ENCODE measurements around the gene STAT4.

Gene STAT4

DNA sequence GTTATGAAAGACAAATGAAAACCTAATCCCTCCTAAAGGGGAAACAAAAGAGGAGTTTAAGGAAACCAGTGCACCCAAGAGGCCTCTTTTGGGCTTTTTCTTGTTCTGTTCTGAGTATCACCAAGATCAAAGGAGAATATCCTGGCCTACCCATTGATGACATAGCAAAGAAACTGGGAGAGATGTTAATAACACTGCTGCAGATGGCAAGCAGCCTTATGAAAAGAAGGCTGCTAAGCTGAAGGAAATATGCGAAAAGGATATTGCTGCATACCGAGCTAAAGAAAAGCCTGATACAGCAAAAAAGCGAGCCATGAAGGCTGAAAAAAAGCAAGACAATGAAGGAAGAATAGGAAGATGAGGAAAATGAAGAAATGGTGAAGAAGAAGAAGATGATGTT lies 23.6 kb upstream of the STAT4 start:
- DNase-seq: no peak

DNA sequence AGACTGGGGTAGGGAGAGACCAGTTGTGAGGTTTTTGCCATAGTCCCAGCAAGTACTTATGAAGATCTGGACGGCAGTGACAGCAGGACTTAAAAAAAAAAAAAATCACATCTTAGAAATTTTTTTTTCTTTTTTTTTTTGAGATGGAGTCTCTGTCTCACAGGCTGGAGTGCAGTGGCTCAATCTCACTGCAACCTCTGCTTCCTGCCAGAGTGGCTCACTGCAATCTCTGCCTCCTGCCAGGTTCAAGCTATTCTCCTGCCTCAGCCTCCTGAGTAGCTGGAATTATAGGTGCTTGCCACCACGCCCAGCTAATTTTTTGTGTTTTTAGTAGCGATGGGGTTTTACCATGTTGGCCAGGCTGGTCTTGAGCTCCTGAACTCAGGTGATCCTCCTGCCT lies 22.4 kb upstream of the STAT4 start:
- no peak for DNase-seq

- no peak for DNase-seq
Observed at GRCh38 chr2:191171708-191172355, 21.0 kb upstream of the STAT4 start.

- no peak for DNase-seq
Observed at GRCh38 chr2:191171286-191171685, 20.5 kb upstream of the STAT4 start.

- DNase-seq: no peak
Observed at GRCh38 chr2:191170773-191171172, 20.0 kb upstream of the STAT4 start.

GRCh38 chr2:191170301-191170636 lies 19.5 kb upstream of the STAT4 start:
- no peak for DNase-seq

- DNase-seq: no peak
Observed at GRCh38 chr2:191169456-191170300, 18.9 kb upstream of the STAT4 start.

DNA sequence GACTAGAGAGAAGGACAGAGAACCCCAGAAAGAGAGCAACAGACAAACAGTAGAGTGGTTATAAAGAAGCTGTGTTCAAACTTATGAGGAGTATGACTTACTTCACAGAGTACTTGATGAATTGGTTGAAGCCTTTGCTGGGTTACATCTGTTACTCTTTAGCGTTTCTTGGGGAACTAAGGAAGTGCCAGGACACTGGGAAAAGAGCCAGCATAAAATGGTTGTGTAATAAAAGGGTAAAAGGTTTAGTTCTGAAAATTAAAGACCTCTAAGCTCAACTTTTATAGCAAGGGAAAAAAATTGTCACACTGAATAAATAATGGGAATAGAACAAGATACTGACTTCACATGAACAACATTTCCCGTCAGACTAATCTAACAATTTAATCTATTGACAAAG lies 17.0 kb upstream of the STAT4 start:
- no peak for DNase-seq

DNA sequence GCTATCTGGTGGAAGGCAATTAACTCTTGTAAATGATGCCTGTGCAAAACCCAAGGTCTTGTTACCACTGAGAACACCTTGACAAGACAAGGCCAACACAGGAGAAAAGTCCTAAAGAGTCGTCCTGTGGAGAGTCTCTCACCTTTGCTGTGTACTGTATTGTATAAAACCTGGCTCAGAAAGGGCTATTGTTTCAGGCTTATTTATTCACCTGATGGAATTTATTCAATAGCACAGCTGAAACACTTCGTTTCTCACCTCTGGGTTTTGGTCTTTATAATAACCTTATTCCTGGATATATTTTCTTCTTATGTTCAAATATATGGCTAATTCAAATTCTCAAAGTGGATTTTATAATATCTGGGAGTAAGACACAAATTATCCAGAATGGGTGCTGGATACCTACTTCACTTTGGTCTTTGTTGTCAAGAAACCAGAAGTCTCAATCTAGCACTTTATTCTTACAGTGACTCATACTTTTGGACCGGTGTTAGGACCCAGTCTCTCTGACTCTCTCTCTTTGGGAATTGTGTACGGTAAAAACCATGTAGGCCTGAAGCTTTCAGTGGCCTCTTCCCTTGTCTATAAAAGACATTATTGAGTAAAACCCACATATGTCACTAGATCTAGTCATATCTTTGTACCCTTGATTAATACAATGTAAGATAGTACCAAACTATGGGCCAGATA lies 16.1 kb upstream of the STAT4 start:
- DNase-seq: no peak

DNA sequence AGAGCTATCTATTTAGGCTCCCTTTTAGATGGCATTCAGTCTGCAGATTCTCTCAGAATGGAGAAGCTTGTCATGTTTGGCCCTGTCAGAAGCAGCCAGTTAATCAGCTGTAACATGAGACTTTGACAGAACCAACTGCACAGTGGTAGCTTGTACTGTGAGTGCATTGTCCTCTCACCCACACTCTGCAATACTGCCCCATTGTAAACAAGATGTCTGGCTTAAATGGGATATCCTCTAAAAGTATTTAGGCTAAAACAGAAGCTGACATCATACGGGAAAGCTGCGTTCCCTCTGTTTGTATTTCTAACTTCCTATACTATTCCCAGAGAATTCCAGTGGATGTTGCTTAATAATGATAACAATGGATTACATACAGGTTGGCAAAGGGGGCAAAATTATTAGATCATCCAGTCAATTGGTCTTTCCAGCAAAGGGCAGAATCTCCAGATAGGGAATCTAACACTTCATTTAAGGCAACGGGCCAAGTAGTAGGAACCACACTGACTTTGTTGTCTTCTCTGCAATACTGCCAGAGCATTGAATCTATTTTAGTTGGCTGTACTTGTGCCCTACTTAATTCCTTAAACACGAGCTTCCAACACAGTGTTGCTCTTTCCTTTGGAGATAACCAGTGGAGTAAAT lies 15.4 kb upstream of the STAT4 start:
- DNase-seq: no peak

- DNase-seq: peak; percentile 20 to 59
Observed at GRCh38 chr2:191165176-191165643, 14.4 kb upstream of the STAT4 start.

- no peak for DNase-seq
Observed at GRCh38 chr2:191158747-191159146, 8.0 kb upstream of the STAT4 start.

DNA sequence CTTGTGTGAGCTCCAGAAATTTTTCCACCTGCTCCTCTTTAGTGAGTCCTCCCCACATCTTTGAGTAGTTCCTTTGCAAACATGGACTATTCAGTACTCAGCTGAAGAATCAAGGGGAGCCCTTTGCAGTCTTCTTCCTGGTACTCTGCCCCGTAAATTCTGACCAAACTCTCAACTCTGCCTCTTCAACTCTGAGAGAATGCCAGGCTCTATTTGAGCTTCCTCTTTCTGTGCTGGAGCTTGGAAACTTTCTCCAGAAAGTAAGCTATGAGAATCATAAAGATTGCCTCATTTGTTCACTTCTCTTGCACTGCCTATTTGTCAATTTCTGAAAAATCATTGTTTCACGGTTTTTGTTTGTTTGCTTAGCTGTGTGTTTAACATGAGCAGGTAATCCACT lies 7.4 kb upstream of the STAT4 start:
- DNase-seq: no peak

DNA sequence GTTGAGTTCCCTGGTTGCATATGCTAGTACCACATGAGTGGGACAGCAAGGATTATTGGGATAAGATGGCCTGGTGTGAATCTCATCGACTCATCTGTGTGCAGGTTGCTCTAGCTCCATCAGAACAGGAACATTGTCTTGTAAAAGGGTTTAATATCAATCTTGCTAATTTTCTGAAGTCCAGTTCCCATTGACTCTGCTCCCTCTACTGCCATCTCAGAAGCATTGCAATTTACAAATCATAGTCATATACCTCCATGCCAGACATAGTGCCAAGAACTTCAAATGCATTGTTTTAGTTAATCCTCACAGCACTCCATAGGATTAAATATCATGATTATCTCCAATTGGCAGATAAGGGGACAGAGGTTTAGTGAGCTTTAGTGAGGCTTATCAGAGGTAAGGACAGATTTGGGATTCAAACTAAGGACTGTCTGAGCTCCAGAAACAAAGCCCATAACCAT lies 4.8 kb upstream of the STAT4 start:
- peak in 1 of 2 donors; percentile 71 for DNase-seq

GRCh38 chr2:191153716-191154115 lies 2.9 kb upstream of the STAT4 start:
- DNase-seq: no peak

DNA sequence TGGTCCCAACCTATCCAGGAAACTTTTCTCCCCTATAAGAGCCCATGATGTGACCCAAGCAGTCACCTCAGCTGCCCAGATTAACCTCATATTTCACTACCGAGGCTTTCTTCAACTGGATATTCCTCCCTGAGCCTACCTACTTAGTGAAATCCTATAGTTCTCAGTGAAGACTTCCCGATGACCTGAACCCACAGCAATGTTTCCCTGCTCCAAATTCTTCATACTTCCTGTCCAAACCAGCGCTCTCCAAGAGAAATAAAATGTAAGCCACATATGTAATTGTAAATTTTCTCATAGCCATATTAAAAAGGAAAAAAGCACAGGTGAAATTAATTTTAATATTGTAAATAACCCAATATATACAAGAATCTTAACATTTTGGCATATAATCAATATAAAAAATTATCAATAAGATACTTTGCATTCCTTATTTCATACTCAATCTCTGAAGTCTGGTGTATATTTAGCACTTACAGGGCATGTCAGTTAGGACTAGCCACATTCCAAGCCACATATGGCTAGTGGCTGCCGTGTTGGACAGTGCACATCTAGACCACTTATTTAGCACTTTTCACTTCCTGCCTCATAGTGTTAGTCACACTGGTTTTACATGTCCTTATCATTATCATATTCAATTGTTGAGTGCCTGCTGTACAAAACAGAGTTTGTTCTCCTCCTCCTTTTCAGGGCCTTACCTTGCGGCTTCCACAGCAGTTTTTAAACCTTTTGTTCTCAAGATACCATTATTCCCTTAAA lies 1.9 kb upstream of the STAT4 start:
- DNase-seq: peak; percentile 33 to 58

DNA sequence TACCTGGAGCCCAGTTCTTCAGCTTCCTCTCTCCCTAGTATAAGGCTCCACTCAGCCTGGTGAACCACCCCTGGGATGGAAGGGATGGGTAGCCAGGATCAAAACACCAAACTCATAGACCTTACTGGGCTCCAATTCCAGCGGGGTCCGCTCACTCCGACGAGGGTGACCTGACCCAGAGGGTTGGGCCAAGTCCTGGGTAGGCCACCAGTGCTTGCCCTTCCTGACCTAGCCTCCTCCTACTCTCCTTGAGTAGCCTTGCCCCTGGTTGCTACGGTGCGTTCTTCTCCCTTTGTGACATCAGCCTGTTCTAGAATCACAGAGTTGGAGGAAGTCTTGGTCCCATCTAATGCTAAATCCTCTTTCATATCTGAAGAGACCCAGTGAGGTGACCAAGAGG lies 537 bp upstream of the STAT4 start:
- peak in 1 of 2 donors; percentile 19 for DNase-seq

- peak; percentile 55 to 75 for DNase-seq
Observed at GRCh38 chr2:191150230-191150599, 579 bp downstream of the STAT4 start.

GRCh38 chr2:191149391-191149790 lies 1.4 kb downstream of the STAT4 start:
- peak in 1 of 2 donors; percentile 49 for DNase-seq

GRCh38 chr2:191148791-191149190 lies 2.0 kb downstream of the STAT4 start:
- peak; percentile 29 to 81 for DNase-seq

DNA sequence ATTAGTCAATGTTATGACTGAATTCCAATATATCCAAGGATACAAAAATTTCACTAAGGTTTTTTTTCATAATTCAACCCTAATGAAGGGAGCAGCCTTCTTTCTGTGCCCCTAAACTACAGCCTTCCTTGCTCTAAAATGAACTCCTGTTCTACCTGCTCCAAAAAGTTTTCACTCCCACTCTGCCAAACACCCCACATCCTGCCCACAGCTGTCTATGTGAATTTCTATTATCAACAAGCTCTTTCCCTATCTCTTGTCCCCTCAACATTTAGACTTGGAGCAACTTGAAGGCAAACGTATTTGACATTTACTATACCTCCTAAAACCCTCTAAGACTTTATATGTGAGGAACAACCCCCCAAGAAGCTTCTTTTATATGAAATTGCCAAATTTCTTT lies 2.5 kb downstream of the STAT4 start:
- DNase-seq: peak in 1 of 2 donors; percentile 39

DNA sequence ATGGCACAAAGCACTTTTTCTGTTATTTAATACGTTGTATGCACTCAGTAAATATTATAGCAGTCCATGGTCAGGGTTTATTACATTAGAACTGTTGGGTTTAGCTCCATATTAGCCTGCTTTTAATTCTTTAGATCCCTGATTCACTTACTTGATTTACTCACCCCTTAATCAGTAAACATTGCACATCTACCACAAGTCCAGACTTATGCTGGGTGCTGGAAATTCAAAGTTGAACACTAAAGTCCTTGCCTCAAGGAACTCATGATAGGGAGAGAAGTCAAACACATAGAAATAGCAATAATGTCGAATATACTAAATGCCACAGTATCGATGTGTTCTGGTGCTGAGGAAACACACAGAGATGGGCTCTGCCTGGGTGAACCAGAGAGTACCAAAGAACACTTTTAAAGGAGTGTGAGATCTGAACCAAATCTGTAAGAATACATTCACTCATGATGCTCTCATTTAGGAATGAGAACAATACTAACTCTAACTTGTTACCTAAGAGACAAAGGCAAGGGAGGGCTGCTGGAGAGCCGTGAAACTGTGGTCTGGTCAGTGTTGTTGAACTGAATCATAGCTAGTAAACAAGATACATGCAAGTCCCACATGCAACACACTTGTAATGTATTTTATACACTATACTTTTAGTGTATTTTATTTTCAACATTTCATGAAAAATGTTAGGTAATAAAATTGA lies 4.9 kb downstream of the STAT4 start:
- DNase-seq: no peak
